HCT116 (cell line): ENCODE measurements around the gene MUC5B. TPM values are rescaled to one million over a fixed set of nuclear protein-coding genes. Genes with fewer than 3 reads are reported as not detected.

ENCODE experiments used
- ATAC-seq: fragments of 200-7000 bp; cut with Tn5 transposase; 2 replicates; pipeline ENCODE4 v1.9.1; 2020; ENCODE audit warnings: mild to moderate bottlenecking, moderate library complexity
- BruUV-seq: library from RNA; stranded (reverse); fragments of 400-500 nt; replicated peaks from 2 replicates; lab custom pipeline; 2021; lab: Mats Ljungman, UMichigan
- CTCF ChIA-PET: fragments of 300-600 bp; sonication (Branson Sonifier 250); formaldehyde crosslinking; loops from one replicate; lab custom pipeline; 2021; ENCODE audit warnings: antibody characterized with exemption; lab: Charles Lee
- POLR2A ChIA-PET: fragments of 300-600, 350-600 bp; sonication (Branson Sonifier 250); formaldehyde crosslinking; loops from one replicate; lab custom pipeline; 2021; ENCODE audit warnings: antibody characterized with exemption; lab: Charles Lee
- RAD21 ChIA-PET, 2 experiments: fragments of 300-600 bp; sonication (Branson Sonifier 250); formaldehyde crosslinking; loops; one replicate each; lab custom pipeline; 2023; ENCODE audit warnings: low total read pairs in 2 of 2; ENCODE audit not compliant: uncharacterized antibody in 2 of 2, unreplicated experiment in 2 of 2, low non-redundant PET in 1 of 2; lab: Charles Lee
- DNase-seq: peaks from one replicate; pipeline ENCODE4 v3.0.0-alpha.2; 2010; ENCODE audit warnings: low read depth, low spot score
- H2AFZ ChIP-seq: fragments of 200-600 bp; shearing (Covaris generic), sonication (generic); 2 replicates; pipeline ENCODE4 v1.6.1; 2017; ENCODE audit warnings: low read depth, mixed run types, mixed read lengths, antibody characterized with exemption, low read length; ENCODE audit not compliant: poor library complexity, severe bottlenecking
- H3K27ac ChIP-seq: 2 replicates; pipeline ENCODE4 v1.5.1; 2012; ENCODE audit warnings: low read depth, low read length
- H3K27me3 ChIP-seq: fragments of 200-600 bp; sonication (generic); 2 replicates; pipeline ENCODE4 v1.6.1; 2016; ENCODE audit warnings: mixed run types, low read length, mixed read lengths; ENCODE audit not compliant: insufficient read depth
- H3K36me3 ChIP-seq, 2 experiments: fragments of 200-500 bp in 1 of 2; fragments of 200-600 bp in 1 of 2; sonication (Bioruptor generic) in 1 of 2; sonication (generic) in 1 of 2; 2 replicates each; pipeline versions ENCODE4 v1.5.1 to v1.6.1; 2014 to 2016; ENCODE audit warnings: low read length in 2 of 2, inconsistent platforms in 1 of 2, mixed read lengths in 1 of 2, mixed run types in 1 of 2; ENCODE audit not compliant: insufficient read depth in 2 of 2, control insufficient read depth in 1 of 2
- H3K4me1 ChIP-seq, 2 experiments: fragments of 200-600 bp in 1 of 2; sonication (generic) in 1 of 2; 2 replicates each; pipeline versions ENCODE4 v1.5.1 to v1.6.1; 2012 to 2017; ENCODE audit warnings: low read length in 2 of 2, inconsistent platforms in 1 of 2, mild to moderate bottlenecking in 1 of 2, mixed read lengths in 1 of 2, mixed run types in 1 of 2, moderate library complexity in 1 of 2; ENCODE audit not compliant: insufficient read depth in 2 of 2, control insufficient read depth in 1 of 2
- H3K4me2 ChIP-seq: fragments of 200-600 bp; sonication (generic); 2 replicates; pipeline ENCODE4 v1.6.1; 2017; ENCODE audit warnings: mixed run types, low read length, mixed read lengths
- H3K4me3 ChIP-seq, 2 experiments: fragments of 200-600 bp in 1 of 2; sonication (generic) in 1 of 2; replicated peaks in 1 of 2; 2 replicates each; pipeline ENCODE4 v1.5.1; 2011 to 2016; ENCODE audit warnings: low read length in 2 of 2, control low read depth in 1 of 2, low read depth in 1 of 2, mild to moderate bottlenecking in 1 of 2, mixed read lengths in 1 of 2, mixed run types in 1 of 2
- H3K79me2 ChIP-seq: fragments of 200-600 bp; sonication (generic); 2 replicates; pipeline ENCODE4 v1.6.1; 2017; ENCODE audit warnings: mild to moderate bottlenecking, mixed run types, low read length, moderate library complexity, mixed read lengths; ENCODE audit not compliant: insufficient read depth
- H3K9ac ChIP-seq: fragments of 200-600 bp; sonication (generic); 2 replicates; pipeline ENCODE4 v1.6.1; 2016; ENCODE audit warnings: low read length, mixed read lengths
- H3K9me2 ChIP-seq: fragments of 200-600 bp; sonication (generic), shearing (Covaris generic); 2 replicates; pipeline ENCODE4 v1.6.1; 2017; ENCODE audit warnings: mixed run types, mild to moderate bottlenecking, moderate library complexity; ENCODE audit not compliant: insufficient read depth
- H3K9me3 ChIP-seq, 2 experiments: fragments of 200-500 bp in 1 of 2; fragments of 200-600 bp in 1 of 2; sonication (Bioruptor generic) in 1 of 2; sonication (generic) in 1 of 2; 2 replicates each; pipeline ENCODE4 v1.6.1; 2014 to 2017; ENCODE audit warnings: low read length in 2 of 2, mixed read lengths in 2 of 2, inconsistent platforms in 1 of 2, low read depth in 1 of 2, mild to moderate bottlenecking in 1 of 2, mixed run types in 1 of 2, moderate library complexity in 1 of 2; ENCODE audit not compliant: control insufficient read depth in 1 of 2, insufficient read depth in 1 of 2
- H4K20me1 ChIP-seq: fragments of 200-600 bp; sonication (generic), shearing (Covaris generic); 2 replicates; pipeline ENCODE4 v1.6.1; 2017; ENCODE audit warnings: mixed run types, mild to moderate bottlenecking, moderate library complexity; ENCODE audit not compliant: insufficient read depth
- CBX3 ChIP-seq: IDR thresholded peaks from 2 replicates; pipeline ENCODE4 v1.6.1; 2012; ENCODE audit warnings: low read depth
- CEBPB ChIP-seq: IDR thresholded peaks from 2 replicates; pipeline ENCODE4 v1.6.1; 2012; ENCODE audit warnings: low read depth
- ELF1 ChIP-seq: IDR thresholded peaks from 2 replicates; pipeline ENCODE4 v1.6.1; 2012; ENCODE audit warnings: low read depth, borderline replicate concordance
- EZH2 ChIP-seq: fragments of 200-600 bp; sonication (generic); IDR thresholded peaks from 2 replicates; pipeline ENCODE4 v1.6.1; 2017; ENCODE audit warnings: antibody characterized with exemption, mixed run types
- EZH2phosphoT487 ChIP-seq: fragments of 200-600 bp; IDR thresholded peaks from 2 replicates; pipeline ENCODE4 v1.6.1; 2018; ENCODE audit warnings: antibody characterized with exemption, borderline replicate concordance
- FOSL1 ChIP-seq: IDR thresholded peaks from 2 replicates; pipeline ENCODE4 v1.6.1; 2012; ENCODE audit warnings: low read depth
- POLR2A ChIP-seq: IDR thresholded peaks from 2 replicates; pipeline ENCODE4 v1.7.0; 2011; ENCODE audit warnings: borderline replicate concordance; ENCODE audit not compliant: insufficient read depth, insufficient read length; ENCODE audit errors: extremely low read depth
- POLR2AphosphoS5 ChIP-seq: IDR thresholded peaks from 2 replicates; pipeline ENCODE4 v1.6.1; 2011; ENCODE audit warnings: mild to moderate bottlenecking, low read depth, low read length, moderate library complexity
- SIN3A ChIP-seq: IDR thresholded peaks from 2 replicates; pipeline ENCODE4 v1.6.1; 2012; ENCODE audit warnings: low read depth
- TCF7L2 ChIP-seq: IDR thresholded peaks from 2 replicates; pipeline ENCODE4 v1.7.0; 2011; ENCODE audit warnings: borderline replicate concordance, inconsistent platforms; ENCODE audit not compliant: insufficient read depth, insufficient read length; ENCODE audit errors: extremely low read depth
- ZBTB33 ChIP-seq: IDR thresholded peaks from 2 replicates; pipeline ENCODE4 v1.6.1; 2011; ENCODE audit warnings: mild to moderate bottlenecking, low read length, moderate library complexity; ENCODE audit not compliant: insufficient replicate concordance; ENCODE audit errors: extremely low read depth
- ZFX ChIP-seq: fragments of 450-650 bp; IDR thresholded peaks from 2 replicates; pipeline ENCODE4 v1.6.1; 2017
- ZNF274 ChIP-seq: fragments of 200-500 bp; sonication (Bioruptor generic); IDR thresholded peaks from 2 replicates; pipeline ENCODE4 v1.6.1; 2014; ENCODE audit warnings: mild to moderate bottlenecking, low read depth, low read length, inconsistent platforms
- intact Hi-C: fragments of 100-400 bp; cut with micrococcal nuclease; formaldehyde crosslinking; loops from 2 replicates; pipeline ENCODE4 v1.10.0; 2022
- total RNA-seq: library from RNA; stranded (reverse); gene quantifications from one replicate; pipeline ENCODE4 v1.2.1, GENCODE V29; 2021; ENCODE audit not compliant: unreplicated experiment
- TF ChIP-seq, protein P1 (sequence below): IDR thresholded peaks from 2 replicates; pipeline ENCODE4 v1.6.1; 2012
- TF ChIP-seq, protein P2 (sequence below): IDR thresholded peaks from 2 replicates; pipeline ENCODE4 v1.6.1; 2012

Gene MUC5B
- total RNA-seq, 1 experiment from 2014 or later = 1.5 TPM

- Histone ChIP-seq H3K79me2 (no peaks in the 10 kb centered on the region), H3K9me3 (no peaks in the 10 kb centered on the region), H3K4me3 (no peak overlapping the region), H3K9me2 (no peaks in the 10 kb centered on the region), H3K36me3 (no peaks in the 10 kb centered on the region), H3K9ac (no peak overlapping the region), H2AFZ (no peak overlapping the region), H3K27ac (no peak overlapping the region), H3K27me3 (no peaks in the 10 kb centered on the region), H4K20me1 (no peaks in the 10 kb centered on the region), H3K4me1 (peaks cover 0 to 4% of the 10 kb centered on the region in 2 experiments; a peak in 1 of 4 replicates)
- no TSS peak for BruUV-seq
- no peak for ATAC-seq
- TF ChIP-seq ZFX (no peak), EZH2 (no peak), ZNF274 (no peak), CEBPB (no peak), CBX3 (no peak)
- TF ChIP-seq, protein P1, sequence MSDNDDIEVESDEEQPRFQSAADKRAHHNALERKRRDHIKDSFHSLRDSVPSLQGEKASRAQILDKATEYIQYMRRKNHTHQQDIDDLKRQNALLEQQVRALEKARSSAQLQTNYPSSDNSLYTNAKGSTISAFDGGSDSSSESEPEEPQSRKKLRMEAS = no peak
- TF ChIP-seq, all 23 proteins: peak for 0
- DNase-seq = no peak
- ChIA-PET RAD21 (no interaction called here), POLR2A (no interaction called here), CTCF (no interaction called here)
- no peak overlapping the region for H3K4me2 ChIP-seq
- intact Hi-C loops = no loop called here
Observed at GRCh38 chr11:1232021-1232882, 9.4 kb downstream of the MUC5B start.

DNA sequence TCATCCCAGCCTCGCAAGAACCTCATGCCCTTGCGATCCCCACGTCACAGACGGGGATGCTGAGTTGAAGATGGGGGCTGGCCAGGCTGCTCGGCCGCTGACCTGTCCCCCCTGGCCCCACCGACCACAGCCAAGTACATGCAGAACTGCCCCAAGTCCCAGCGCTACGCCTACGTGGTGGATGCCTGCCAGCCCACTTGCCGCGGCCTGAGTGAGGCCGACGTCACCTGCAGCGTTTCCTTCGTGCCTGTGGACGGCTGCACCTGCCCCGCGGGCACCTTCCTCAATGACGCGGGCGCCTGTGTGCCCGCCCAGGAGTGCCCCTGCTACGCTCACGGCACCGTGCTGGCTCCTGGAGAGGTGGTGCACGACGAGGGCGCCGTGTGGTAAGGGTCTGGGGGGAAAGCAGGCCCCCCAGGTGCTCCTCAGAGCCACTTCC is 10.0 kb downstream of the MUC5B start:
- ATAC-seq (0 out of 2 replicates have a peak, but pooled peaks have one; percentile 24), DNase-seq (no peak)
- ChIA-PET RAD21 (no interaction called here), CTCF (interaction anchor here (0.7 to 1.0 kb wide), 2 partner anchors 29 to 33 kb away, joined by 3 to 4 read pairs; no protein-coding TSS in a partner anchor), POLR2A (no interaction called here)
- Histone ChIP-seq H3K27ac (no peak overlapping the region), H4K20me1 (no peaks in the 10 kb centered on the region), H3K9ac (no peak overlapping the region), H3K4me3 (no peak overlapping the region), H3K27me3 (no peaks in the 10 kb centered on the region), H3K9me2 (no peaks in the 10 kb centered on the region), H3K9me3 (no peaks in the 10 kb centered on the region), H3K79me2 (no peaks in the 10 kb centered on the region), H3K36me3 (no peaks in the 10 kb centered on the region), H2AFZ (no peak overlapping the region), H3K4me1 (peaks cover 0 to 6% of the 10 kb centered on the region in 2 experiments; a peak in 1 of 4 replicates), H3K4me2 (no peak overlapping the region)
- TF ChIP-seq TCF7L2 (no peak), POLR2A (no peak), SIN3A (no peak), EZH2phosphoT487 (no peak), FOSL1 (no peak), ZBTB33 (no peak), ELF1 (no peak), POLR2AphosphoS5 (no peak), ZFX (no peak)
- TF ChIP-seq, protein P2, sequence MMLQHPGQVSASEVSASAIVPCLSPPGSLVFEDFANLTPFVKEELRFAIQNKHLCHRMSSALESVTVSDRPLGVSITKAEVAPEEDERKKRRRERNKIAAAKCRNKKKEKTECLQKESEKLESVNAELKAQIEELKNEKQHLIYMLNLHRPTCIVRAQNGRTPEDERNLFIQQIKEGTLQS = no peak
- intact Hi-C loops = loop anchor here (1.0 kb wide), 1 partner anchor 119 kb away; no protein-coding TSS in a partner anchor
- no TSS peak for BruUV-seq
